Lung (tissue), 12 donors: ENCODE results near the gene AP5S1. TPM values are rescaled to one million over a fixed set of nuclear protein-coding genes. Genes with fewer than 3 reads are reported as not detected.

Source experiments
- ATAC-seq: fragments of 200-7000 bp; cut with Tn5 transposase; one replicate; pipeline ENCODE4 v1.9.1; 2020; ENCODE audit warnings: moderate number of reproducible peaks; ENCODE audit not compliant: insufficient read depth, low FRiP score
- DNase-seq, 3 donors: peaks; one replicate each; pipeline ENCODE4 v3.0.0-alpha.2; 2013 to 2017
- H3K27ac ChIP-seq, 2 donors: one replicate each; pipeline ENCODE4 v1.5.1; 2013; ENCODE audit warnings: mild to moderate bottlenecking in 2 of 2, moderate library complexity in 2 of 2, control low read depth in 1 of 2, inconsistent platforms in 1 of 2, low read depth in 1 of 2, low read length in 1 of 2
- H3K27me3 ChIP-seq, 3 donors: one replicate each; pipeline ENCODE4 v1.5.1; 2013; ENCODE audit warnings: low read length in 2 of 3; ENCODE audit not compliant: control insufficient read depth in 3 of 3, insufficient read depth in 3 of 3
- H3K36me3 ChIP-seq, 4 donors: one replicate each; pipeline ENCODE4 v1.5.1; 2013; ENCODE audit warnings: low read length in 4 of 4, mild to moderate bottlenecking in 1 of 4, moderate library complexity in 1 of 4; ENCODE audit not compliant: control insufficient read depth in 4 of 4, insufficient read depth in 4 of 4
- H3K4me1 ChIP-seq, 5 donors: one replicate each; pipeline ENCODE4 v1.5.1; 2013; ENCODE audit warnings: low read length in 5 of 5, mild to moderate bottlenecking in 2 of 5, moderate library complexity in 1 of 5; ENCODE audit not compliant: control insufficient read depth in 5 of 5, insufficient read depth in 5 of 5
- H3K4me3 ChIP-seq: one replicate; pipeline ENCODE4 v1.5.1; 2013; ENCODE audit warnings: mild to moderate bottlenecking, control low read depth, moderate library complexity
- H3K9ac ChIP-seq, 2 donors: one replicate each; pipeline ENCODE4 v1.5.1; 2013; ENCODE audit warnings: low read length in 2 of 2, control low read depth in 1 of 2; ENCODE audit not compliant: insufficient read depth in 1 of 2
- H3K9me3 ChIP-seq, 4 donors: one replicate each; pipeline ENCODE4 v1.5.1; 2013; ENCODE audit warnings: low read length in 3 of 4, mild to moderate bottlenecking in 1 of 4, moderate library complexity in 1 of 4; ENCODE audit not compliant: control insufficient read depth in 4 of 4, insufficient read depth in 3 of 4
- WGBS, 2 donors: extraction: QIAGEN DNeasy Blood & Tissue Kit; methylation state at CpG; one replicate each; pipeline ENCODE4 v1.1.7; 2013; 5-methylcytosine and 5-hydroxymethylcytosine counted together
- polyA plus RNA-seq, 2 donors: library from polyadenylated mRNA; stranded (reverse); fragments of 200-250 nt; gene quantifications; one replicate each; pipeline ENCODE4 v1.2.1, GENCODE V29; 2013
- total RNA-seq, 2 donors: library from RNA; depleted of rRNA in 1 of 2; stranded (reverse); fragments of >200 nt in 1 of 2; gene quantifications; one replicate each; pipeline ENCODE4 v1.2.1, GENCODE V29; 2014 to 2021
- TF ChIP-seq, protein P1 (sequence below): IDR thresholded peaks from 2 replicates; pipeline ENCODE4 v1.5.1; 2012; ENCODE audit warnings: mild to moderate bottlenecking; ENCODE audit errors: control extremely low read depth, extremely low read depth
- donor health status: control.
- donor health status: control.
- donor health status: Bipolar disorder and iron deficiency.
- donor health status: healthy.
- donor health status: DM: yes; HTN: yes; CAD: no.

Gene AP5S1
- total and polyA plus RNA-seq, 4 donors: 8.1 to 20.7 (median 11.9) TPM

DNA sequence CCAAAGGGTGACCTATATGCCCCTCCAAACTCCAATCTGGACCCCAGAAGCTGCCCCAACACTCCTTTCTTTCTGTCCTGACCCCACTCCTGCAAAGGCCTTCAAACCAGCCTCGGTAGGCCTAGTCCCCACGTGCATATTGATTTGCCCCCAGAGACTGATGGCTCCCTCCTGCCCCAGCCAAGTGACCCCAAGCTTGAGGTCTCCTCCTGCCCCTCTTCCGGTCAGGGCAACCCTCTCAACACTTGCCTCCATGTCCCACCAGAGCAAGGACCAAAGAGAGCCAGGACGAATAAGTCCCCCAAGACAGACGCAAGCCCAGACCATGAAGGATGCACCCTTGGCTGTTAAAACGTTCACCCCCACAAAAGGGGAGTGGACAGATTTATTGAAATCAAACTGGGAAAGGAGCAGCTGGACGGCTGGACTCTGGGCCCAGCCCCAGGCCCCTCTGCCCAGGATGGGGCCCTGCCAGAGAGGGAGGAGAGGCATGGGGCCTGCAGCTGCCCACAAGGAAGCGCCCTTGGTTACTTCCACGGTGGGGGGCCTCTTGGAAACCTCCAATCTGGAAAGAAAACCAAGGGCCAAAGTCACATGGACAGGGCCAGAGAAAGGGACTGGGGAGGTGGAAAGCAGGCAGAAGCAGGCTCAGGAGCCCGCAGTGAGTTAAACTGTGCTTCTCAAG is 36.7 kb upstream of the AP5S1 start:
- Histone ChIP-seq H3K4me3 (no peak overlapping the region), H3K27me3 (peaks cover 0 to 10% (median 9%) of the 10 kb centered on the region in 3 donors), H3K4me1 (peaks cover 14 to 46% (median 26%) of the 10 kb centered on the region in 5 donors), H3K9me3 (no peaks in the 10 kb centered on the region), H3K36me3 (peaks cover 0 to 12% (median 8%) of the 10 kb centered on the region in 4 donors), H3K27ac (no peak overlapping the region), H3K9ac (peak overlapping the region in 1 of 2 donors; percentile 5)
- TF ChIP-seq, protein P1, sequence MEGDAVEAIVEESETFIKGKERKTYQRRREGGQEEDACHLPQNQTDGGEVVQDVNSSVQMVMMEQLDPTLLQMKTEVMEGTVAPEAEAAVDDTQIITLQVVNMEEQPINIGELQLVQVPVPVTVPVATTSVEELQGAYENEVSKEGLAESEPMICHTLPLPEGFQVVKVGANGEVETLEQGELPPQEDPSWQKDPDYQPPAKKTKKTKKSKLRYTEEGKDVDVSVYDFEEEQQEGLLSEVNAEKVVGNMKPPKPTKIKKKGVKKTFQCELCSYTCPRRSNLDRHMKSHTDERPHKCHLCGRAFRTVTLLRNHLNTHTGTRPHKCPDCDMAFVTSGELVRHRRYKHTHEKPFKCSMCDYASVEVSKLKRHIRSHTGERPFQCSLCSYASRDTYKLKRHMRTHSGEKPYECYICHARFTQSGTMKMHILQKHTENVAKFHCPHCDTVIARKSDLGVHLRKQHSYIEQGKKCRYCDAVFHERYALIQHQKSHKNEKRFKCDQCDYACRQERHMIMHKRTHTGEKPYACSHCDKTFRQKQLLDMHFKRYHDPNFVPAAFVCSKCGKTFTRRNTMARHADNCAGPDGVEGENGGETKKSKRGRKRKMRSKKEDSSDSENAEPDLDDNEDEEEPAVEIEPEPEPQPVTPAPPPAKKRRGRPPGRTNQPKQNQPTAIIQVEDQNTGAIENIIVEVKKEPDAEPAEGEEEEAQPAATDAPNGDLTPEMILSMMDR: no peak
- no peak for DNase-seq
- ATAC-seq: no peak
- 73 to 82% methylated on average over 10 of the region's 10 CpGs for WGBS, 2 donors

DNA sequence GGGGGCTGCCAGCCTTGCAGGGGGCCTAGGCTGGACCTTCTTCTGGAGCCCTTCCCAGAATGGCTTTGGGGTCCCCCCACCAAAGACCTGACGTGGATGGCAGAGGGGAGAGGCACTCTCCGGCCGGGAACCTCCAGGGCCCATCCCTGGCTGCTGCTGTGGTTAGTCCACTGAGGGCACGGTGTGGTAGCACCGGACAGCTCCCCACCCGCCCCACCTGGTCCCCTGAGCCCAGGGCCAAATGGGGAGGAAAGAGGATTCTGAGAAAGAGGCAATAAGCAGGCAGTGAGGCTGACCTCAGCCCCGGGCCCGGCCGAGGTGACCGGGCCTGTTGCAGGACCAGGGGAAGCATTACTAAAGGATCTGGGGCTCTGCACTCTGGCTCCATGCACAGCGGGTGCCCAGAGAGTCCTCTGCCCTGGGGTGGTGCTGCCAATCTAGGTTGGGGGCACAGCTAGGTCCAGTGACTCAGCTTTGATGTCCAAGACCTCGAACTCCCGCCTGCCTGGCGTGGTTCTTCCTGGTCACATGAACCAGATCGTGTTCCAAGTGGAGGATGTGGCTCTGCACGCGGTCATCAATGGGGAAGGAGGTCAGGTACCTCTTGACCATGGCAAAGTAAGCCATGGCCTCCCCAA is 36.0 kb upstream of the AP5S1 start:
- TF ChIP-seq, protein P1: no peak
- no peak overlapping the region for H3K4me3 ChIP-seq
- ATAC-seq (no peak), DNase-seq (no peak)
- H3K27me3 ChIP-seq: peaks cover 0 to 5% (median 4%) of the 10 kb centered on the region in 3 donors
- H3K36me3 ChIP-seq: peaks cover 0 to 12% (median 8%) of the 10 kb centered on the region in 4 donors
- no peak overlapping the region for H3K9ac ChIP-seq
- peaks cover 14 to 44% (median 26%) of the 10 kb centered on the region in 5 donors for H3K4me1 ChIP-seq
- no peaks in the 10 kb centered on the region for H3K9me3 ChIP-seq
- peak overlapping the region in 1 of 2 donors; percentile 26 for H3K27ac ChIP-seq
- 74 to 84% methylated on average over 17 of the region's 17 CpGs for WGBS, 2 donors

DNA sequence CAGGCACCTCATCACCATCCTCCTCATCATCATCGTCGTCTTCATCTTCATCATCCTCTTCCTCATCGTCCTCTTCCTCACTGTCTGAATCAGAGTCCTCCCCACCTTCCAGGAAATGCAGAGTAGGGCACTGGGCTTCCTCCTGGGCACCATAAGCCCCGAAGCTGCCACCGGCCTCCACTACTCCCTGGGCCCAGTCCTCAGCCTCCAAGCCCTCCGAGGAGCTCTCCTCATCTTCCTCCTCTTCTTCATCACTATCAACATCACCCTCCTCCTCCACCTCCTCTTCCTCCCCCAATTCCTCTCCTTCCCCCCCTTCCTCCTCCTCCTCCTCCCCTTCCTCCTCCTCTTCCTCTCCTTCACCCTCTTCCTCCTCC is 35.5 kb upstream of the AP5S1 start:
- ATAC-seq (no peak), DNase-seq (no peak)
- Histone ChIP-seq H3K9ac (no peak overlapping the region), H3K27me3 (peaks cover 0 to under 1% (median 0%) of the 10 kb centered on the region in 3 donors), H3K4me3 (peak overlapping the region; percentile 68), H3K4me1 (peaks cover 14 to 44% (median 26%) of the 10 kb centered on the region in 5 donors), H3K36me3 (peaks cover 0 to 12% (median 8%) of the 10 kb centered on the region in 4 donors), H3K27ac (no peak overlapping the region), H3K9me3 (no peaks in the 10 kb centered on the region)
- TF ChIP-seq, protein P1: no peak
- 66 to 77% methylated on average over 6 of the region's 6 CpGs for WGBS, 2 donors
